NCI-H460 (cell line): ENCODE data around the gene DSE. TPM values are rescaled to one million over a fixed set of nuclear protein-coding genes. Genes with fewer than 3 reads are reported as not detected.

Source experiments
- DNase-seq: peaks from one replicate; pipeline ENCODE4 v3.0.0-alpha.2; 2016; ENCODE audit warnings: low read depth; ENCODE audit errors: extremely low read depth
- total RNA-seq: library from RNA; depleted of rRNA; stranded (reverse); fragments of >200 nt; shearing (Covaris generic); gene quantifications from 2 replicates; pipeline ENCODE4 v1.2.3, GENCODE V29; 2014

DSE gene
- total RNA-seq, 1 experiment from 2014 or later = 8.2 TPM

DNA sequence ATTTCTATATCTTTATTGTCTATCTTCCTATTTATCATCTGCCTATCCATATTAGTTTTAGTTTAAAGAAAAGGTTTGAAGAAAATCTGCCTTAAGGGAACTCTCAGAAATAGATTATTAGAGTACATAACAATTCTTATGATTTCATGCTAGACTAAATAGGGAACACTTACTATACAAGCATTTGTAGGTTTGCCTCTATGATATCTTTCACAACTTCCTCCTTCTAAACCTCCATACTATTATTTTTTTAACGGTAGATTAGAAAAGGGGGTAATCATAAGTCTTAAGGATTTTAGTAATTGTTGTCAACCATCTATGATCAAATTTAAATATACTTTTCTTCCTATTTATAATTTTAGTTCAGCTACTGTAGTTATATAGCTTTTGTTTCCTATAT is 11.6 kb upstream of the DSE start:
- DNase-seq = no peak

DNA sequence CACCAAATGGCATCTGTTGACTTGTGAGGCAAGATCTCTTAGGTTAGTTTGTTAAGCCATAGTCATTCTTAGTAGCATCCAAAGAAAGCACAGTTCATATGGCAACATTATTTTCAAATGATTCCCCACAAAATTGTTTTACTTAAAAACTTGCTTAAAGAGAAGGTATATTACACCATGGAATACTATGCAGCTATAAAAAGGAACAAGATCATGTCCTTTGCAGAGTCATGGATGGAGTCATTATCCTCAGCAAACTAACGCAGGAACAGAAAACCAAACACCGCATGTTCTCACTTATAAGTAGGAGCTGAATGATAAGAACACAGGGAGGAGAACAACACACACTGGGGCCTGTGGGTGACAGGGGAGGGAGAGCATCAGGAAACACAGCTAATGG is 10.9 kb upstream of the DSE start:
- no peak for DNase-seq

DNA sequence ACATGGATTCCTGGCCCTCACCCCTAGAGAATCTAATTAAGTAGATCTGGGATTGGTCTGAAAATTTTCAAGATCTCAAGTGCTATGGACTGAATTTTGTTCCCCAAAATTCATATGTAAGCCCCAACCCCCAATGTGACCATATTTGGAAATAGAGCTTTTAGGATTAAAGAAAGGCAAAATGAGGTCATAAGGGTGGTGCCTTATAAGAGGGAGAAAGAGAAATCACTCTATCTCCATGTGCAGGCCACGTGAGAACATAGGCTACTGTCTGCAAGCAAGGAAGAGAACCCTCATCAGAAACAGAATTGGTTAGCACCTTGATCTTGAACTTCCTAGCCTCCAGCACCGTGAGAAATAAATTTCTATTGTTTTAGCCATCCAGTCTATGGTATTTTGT is 8.5 kb upstream of the DSE start:
- DNase-seq = no peak

DNA sequence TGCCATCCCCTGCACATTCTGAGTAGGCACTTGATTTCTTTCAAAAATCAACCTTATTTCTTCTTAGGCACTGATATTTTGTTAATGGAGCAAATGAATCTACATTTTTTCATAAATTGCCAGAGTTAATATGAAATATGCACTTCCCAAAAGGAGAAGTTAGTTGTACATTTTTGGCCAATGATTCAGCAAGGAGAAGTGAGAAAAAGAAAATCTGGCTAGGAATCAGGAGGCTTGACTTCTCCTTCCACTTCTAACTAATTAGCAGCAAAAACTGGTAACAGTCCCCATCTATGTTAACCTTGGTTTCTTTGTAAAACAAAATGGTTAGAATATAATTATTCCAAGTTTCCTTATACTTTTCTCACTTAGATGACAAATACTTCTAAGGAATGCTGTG is 7.0 kb upstream of the DSE start:
- DNase-seq = no peak

DNA sequence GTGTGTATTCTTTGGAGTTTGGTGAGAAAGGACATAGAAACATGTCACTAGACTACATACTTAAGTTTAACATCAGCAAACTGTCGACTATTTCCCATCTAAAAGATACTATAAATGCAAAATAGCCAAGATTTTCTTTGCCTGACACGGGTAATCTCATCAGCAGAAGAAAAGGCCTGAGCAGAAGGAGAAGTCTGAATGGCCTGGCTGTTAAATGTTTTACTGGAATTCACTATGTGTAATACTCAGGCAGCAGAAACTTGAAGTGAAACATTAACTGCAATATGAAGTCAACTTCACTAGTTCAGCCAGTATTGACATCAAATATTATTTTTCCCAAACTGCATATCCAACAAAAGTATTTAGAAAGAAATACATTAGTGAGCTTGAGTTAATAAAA is 6.4 kb upstream of the DSE start:
- DNase-seq = no peak

DNA sequence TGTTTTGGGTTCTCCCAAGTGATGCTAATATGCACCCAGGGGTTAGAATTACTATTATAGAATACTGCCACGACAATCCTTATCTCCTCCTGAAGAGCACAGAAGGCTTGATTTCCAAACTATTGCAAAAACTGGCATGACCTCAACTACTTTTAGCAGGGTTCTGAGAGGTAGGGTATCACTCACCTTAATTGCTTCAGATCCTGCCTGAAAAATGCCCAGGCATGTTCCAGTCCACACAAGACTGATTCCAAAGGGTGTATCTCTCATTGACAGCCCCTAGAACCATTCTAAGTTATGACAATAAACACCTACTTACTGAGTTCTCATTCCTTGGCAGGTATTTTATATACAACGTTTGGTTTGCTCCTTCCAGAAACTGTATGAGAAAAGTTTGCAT is 5.0 kb upstream of the DSE start:
- DNase-seq = no peak

DNA sequence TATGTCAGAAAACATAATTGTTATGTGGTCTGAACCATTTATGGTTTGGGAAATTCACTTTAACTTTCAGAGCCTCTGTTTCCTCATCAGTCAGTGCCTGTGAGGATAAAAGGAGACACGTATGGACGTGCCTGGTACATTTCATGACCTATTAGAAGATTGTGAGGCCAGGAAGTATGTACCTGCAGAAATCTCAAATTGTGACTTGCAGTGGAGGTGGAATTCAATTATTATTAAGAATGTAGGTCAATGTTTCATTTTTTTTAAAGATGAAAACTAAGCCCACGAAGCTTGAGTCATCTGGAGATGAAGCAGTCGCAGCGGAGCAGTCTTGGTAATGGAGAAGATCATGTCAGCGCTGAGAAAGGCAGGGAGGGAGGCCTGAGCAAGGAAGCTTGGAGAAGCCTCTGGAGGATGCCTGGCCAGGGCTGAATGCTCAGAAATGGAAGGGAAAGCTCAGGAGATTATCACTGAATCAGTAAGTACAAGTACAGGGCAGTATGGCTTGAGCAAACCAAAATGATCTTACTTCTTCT is 3.9 kb upstream of the DSE start:
- DNase-seq = no peak

DNA sequence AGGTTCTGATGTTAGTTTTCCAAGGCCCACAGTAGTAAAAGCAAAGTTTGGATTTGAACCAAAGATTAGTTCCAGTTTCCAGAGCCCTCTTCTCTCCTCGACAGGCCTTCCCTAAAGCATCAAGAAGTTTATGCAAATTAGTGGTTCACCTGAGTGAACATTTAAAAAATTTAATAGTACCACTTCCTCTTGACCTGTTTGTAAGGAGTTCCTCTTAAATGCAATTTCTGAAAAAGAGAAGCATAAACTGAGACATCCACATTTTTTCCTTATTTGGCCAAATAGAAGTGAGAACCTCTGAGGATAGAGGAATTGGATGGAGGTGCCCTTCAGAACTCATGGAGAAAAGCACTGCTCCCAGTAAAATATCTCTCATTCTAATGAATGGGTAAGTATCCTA is 1.2 kb upstream of the DSE start:
- DNase-seq = no peak

DNA sequence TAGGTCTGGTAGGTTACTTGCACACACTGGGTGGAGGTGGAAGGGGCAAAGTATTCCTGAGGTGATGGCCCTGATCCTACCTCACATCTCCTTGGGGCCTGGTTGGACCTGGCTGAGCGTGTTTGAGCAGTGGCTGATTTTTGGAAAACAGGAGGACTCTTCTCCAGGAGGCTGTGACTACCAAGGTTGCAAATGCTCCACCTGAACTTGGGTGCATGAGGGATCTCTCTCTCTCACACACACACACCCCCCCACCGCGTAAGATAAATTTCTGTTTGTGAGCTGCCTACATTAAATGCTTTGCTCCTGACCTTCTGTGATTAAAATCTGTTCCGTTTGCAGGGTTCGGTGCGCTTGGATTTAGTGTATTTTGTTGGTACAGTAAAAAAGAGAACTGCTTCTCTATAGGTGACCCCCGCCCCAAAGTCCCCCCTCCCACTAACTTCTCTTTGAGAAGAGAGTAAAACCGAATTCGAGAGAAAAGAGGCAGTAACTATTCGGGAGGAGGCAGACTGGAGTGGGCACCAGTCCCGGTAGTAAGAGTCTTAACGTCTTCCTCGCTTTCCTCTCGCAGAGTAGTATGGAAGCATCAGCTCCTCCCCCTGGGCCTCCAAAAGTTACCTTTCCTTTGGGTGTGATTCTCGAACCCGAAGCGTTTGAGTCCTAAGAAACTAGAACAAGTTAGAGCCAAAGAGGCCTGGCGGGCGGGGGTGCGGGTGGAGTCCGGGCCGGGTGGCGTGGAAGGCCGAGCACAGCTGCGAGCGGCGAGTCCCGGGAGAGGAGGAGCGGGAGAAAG is 585 bp upstream of the DSE start:
- DNase-seq = no peak

DNA sequence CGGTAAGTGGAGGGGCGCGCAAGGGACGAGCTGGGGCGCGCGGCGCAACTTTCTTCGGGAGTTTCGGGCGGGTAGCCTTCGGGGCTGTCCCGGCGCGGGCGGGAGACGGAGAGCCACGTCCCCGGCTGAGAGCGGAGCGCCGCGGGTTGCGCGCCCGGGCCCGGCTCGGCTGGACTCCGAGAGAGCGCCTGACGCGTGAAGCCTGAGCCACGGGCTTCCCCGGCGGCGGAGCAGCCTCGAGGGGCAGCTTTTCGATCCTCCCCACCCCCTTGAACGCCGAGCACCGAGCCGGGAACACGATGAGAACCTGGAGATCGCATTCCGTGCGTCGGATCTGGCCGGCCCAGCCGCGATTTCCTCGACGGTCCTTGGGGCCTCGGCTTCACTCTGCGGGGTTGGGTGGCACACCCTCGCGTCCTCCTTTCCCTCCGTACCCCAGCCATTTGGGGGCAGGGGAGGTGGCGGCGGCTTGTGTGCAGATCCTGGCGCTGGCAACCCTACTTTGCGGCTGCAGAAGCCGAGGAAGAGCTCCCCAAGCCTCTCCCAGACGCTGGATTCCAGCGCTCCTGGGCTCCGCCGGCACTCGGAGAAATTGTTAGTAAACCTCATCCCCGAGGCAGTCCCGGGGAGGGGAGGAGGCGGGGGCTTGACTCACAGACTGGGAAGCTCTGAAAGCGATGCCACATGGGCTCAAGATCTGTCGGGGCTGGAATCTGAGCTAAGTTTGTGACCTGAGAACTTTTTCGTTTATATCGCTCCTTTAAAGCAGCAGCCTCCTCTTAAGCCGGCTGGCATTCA is 572 bp downstream of the DSE start:
- no peak for DNase-seq

DNA sequence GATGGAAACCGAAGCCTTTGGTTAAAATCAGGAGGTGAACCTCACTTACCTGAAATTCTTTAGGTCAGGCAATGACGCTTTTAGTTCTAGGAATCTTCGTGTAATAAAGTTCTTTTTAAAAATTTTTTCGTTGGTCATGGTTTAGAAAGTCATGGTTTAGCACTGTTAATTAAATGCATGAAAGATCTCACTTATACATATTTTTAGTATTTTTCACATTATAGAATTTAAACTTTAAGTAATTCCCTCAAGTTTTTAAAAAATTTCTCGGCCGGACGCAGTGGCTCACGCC is 1.1 kb downstream of the DSE start:
- DNase-seq = no peak

DNA sequence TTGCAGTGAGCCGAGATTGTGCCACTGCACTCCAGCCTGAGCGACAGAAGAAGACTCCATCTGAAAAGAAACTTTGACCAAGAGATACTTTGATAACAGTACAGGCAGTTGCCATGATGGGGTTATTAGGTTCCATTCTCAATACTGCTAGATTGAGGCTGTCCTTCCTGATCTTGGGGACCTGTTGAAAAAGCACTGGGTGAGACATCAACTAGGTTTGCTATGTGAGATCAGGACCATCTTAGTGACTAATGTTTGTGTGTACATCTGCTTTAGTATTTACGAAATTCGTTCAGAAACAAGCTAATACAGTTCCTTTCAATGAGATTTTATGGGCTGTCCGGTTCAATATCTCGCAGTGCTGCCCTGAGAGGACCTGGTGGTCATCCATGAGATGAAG is 2.6 kb downstream of the DSE start:
- no peak for DNase-seq

DNA sequence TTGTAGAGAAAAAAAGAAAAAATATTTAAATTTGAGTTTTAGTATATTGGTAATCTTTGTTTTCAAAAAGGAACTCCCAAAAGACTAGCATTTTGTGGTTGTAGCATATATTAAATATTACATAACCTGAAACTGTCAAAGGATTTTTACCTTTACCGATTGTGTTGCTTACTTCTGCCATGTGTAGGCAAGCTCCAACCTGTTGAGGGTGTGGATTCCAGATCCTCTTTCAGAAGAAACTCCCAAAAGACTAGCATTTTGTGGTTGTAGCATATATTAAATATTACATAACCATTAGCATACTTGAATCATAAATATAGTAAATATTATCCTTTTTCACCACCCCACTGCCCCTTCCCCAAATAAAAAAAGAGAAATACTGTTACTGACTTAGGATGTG is 3.2 kb downstream of the DSE start:
- no peak for DNase-seq

DNA sequence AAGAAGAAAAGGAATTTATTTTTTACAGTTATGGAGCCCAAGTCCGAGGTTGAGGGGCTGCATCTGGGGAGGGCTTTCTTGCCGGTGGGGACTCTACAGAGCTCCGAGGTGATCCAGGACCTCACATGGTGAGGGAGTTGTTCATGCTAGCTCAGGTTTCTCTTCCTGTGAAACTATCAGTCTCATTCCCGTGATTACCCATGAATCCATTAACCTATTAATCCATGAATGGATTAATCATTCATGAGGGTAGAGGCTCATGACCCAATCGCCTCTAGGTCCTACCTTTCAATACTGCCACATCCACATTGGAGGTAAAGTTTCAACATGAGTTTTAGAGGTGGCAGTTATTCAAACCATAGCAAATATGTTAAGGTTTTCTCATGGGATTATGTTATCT is 3.8 kb downstream of the DSE start:
- DNase-seq = no peak

DNA sequence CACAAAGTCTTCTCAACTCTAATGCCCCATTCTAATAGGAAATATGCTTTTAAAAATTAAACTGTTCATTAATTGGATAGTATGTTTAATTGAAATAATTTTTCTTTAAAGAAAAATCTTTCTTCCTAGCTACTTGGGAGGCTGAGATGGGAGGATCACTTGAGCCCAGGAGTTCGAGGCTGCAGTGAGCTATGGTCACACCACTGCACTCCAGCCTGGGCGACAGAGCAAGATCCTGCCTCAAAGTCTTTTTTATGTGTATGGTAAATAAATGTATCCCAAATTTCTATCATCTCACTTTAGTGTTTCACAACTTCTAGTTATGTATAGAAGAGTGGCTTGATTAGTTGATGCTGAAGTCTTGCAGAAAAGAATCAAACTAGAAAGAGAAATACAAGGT is 4.5 kb downstream of the DSE start:
- DNase-seq = no peak

DNA sequence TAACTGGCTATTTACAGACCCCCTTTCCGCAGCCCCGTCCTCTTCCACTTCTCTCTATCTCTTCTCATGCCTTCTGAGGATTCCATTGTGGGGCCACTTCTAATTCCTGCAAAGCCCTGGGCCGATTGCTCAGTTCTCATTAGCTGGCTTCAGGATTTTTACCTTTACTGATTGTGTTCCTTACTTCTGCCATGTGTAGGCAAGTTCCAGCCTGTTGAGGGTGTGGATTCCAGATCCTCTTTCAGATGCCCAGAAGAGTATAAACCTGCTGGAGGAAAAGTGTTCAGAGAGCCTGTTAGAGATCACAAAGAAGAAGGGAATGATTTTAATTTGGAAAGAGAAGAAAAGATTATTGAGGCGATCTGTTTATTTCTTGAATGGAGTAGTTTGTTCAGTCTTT is 5.4 kb downstream of the DSE start:
- no peak for DNase-seq

DNA sequence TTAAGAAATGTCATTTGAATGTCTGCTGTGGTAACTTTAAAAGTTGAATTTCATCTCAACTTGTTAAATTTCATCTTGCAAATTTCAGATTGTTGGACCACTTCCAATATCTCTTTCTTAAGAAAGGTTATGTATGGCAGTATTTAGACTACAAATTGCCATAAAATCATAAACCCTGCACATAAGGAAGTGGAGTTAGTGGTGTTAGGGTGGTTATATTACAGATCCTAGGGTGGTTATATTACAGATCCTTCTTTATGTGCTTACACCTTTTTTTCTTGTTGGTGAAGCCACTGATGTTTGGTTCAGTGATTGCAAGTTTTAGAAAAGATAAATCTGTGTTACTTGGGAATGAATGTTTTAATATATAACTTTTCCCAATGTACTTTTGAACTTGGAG is 9.0 kb downstream of the DSE start:
- no peak for DNase-seq

DNA sequence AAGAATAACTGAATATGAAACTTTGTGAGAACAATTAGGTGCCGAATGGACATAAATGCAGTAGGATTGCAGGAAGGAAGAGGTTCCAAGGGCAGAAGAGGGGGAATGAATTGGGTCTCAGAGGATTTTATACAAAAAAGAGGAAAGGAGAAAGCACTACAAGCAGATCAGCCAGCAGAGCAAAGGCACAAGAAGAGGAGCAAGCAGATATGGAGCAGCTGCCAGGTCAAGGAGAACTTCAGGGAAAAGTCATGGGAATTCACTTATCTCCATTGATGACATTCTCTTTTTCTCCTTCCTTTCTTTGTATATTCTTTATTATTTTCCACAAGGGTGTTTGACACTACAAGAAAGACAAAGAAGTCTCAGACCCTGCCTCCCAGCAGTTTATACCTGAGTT is 9.6 kb downstream of the DSE start:
- DNase-seq = no peak

DNA sequence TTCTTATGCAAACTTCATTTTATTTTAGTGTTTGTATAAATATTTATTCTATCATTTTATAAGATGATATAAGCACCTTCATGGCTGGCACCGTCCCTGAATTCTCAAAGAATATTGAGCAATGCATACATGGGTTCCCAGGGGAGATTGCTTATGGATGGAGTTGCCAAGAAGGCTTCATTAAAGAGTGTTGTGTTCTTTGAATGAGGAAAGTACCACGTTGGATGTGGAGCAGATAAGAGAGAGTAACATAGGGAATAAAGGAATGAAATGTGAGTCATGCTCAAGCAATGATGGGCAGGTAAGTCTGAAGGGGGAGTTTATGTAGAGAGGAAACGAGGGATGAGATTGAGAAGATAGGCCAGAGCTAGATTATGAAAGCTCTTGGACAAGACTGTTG is 10.3 kb downstream of the DSE start:
- DNase-seq = no peak

DNA sequence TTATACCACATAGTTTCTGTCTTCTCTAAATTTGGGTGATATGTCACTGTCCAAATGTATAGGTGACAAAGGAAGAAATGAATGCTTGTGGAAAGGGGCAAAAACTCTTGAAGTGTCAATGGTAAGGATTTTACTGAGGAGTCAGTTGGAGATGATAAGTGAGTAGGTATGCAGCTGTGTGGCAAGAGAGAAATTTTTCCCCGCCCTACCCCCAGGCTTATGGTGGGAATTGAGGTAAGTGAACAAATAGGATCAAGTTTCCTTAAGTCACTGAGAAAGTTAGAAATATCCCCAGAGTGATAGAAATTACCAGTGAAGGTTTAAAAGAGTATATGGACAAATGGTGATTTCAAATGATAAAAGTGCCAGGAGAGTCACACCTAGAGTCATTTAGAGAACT is 11.8 kb downstream of the DSE start:
- no peak for DNase-seq

DNA sequence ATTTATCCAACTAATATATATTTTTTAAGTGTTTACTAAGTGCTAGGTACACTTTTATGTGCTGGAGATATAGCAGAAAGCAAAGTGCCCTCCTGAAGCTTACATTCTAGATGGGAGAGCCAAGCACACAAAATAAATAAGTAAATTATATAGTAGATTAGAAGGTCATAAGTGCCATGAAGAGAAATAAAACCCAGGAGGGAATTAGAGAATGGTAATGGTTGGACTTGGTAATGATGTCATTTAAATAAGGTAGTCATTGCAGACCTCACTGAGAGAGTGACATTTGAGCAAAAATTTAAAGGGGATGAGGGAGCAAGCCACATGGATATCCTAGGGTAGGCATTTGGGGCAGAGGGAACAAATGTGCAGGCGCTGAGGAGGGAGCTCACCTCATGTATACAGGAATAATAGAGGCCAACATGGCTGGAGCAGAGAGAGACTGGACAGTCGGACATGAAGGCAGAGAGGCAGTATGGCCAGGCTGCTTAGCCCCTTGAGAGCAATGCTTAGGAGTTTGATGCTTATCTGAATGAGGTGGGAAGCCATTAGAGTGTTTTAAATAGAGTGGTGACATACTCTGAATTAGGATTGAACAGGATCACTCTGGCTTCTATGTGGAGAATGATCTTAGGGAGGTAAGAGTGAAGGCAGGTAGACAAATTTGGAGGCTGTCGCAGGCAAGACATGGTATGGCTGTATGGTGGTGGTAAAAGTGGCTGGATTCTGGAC is 14.1 kb downstream of the DSE start:
- no peak for DNase-seq

DNA sequence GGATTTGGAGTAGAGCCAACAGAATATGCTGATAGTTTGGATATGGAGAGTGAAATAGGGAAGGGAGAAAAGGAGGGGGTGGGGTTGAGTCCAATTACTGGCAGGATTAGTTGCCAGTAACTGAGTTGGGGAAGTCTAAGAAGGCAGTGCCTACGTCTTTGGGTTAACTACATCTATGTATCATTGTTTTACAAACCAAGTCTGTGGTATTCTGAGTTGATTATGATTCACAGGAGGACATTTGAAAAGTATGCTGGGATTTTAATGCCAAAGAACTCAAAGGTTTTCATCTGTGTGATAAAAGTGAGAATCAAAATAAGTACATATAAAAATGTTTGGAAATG is 14.7 kb downstream of the DSE start:
- no peak for DNase-seq
